HG03571 (cell line): ENCODE measurements around the gene PPP6R3.

Experiments
- ATAC-seq: cut with Tn5 transposase; IDR thresholded peaks from one replicate; pipeline ENCODE4 v1.9.1; 2021; ENCODE audit not compliant: unreplicated experiment

Gene PPP6R3

DNA sequence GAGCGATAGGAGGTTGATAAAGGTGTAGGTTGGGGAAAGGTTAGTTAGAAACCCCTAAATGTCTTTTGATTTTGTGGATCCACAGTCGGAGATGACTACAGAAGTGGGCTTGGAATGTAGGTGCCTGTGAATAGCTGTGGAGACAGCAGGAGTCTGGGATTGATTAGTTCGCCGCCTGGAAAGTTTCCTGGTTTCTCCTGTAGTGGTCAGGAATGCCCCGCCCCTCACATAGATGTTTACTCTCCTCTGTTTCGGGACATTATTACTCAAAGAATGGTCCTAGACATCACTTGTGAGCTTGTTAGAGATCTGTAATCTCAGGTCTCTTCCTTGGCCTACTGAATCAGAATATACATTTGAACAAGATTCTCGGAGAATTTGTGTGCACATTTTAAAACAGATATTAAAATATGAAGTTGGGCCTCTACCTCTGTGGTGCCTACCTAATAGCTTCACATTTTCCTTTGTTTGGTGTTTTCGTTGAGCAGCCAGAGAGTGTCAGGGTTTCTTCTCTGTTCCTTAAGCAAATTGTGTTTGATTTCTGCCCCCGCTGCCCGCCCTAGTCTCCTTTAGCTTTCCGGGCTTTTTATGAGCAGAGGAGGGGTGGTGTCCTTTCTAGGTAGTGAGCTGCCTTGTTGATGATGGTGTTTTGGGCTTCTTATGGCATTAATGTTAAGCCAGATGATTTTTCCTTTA lies 89.4 kb downstream of the PPP6R3 start:
- no peak for ATAC-seq

- ATAC-seq, result no peak
Measured at GRCh38 chr11:68550485-68550817, 89.9 kb downstream of the PPP6R3 start.

DNA sequence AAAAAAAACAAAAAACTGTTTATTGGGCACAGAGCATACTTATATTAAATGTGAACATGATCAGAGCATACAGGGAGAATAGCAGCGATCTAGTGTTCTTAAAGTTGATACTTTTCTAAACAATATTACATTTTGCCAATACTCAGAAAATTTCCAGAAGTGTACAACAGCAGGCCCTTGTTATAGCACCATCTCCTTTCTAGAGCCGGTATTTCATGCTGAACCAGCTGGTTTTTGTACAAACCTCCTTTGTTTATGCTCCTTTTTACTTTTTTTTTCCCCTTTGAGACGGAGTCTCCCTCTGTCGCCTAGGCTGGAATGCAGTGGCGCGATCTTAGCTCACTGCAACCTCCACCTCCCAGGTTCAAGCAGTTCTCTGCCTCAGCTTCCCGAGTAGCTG lies 90.7 kb downstream of the PPP6R3 start:
- ATAC-seq, result no peak

GRCh38 chr11:68551777-68552176 lies 91.2 kb downstream of the PPP6R3 start:
- ATAC-seq, result no peak

DNA sequence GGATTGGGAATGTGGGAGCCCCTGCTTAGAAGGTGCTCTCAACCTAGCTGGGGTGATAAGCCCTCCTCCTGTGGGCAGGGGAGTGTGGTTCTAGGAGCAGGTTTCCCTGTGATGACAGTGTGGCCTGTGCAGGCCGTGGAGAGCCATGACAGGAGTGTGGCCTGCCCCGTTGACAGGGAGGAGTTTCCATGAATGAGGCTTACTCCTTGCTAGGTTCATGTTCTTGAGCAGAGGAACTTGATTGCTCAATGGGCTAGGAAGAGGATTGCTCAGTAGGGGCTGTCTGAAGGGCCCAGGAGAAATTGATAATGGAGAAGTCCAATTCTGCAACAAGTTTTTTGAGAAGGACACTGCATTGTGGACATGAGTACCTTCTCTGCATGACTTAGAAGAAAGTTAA lies 92.0 kb downstream of the PPP6R3 start:
- no peak for ATAC-seq

DNA sequence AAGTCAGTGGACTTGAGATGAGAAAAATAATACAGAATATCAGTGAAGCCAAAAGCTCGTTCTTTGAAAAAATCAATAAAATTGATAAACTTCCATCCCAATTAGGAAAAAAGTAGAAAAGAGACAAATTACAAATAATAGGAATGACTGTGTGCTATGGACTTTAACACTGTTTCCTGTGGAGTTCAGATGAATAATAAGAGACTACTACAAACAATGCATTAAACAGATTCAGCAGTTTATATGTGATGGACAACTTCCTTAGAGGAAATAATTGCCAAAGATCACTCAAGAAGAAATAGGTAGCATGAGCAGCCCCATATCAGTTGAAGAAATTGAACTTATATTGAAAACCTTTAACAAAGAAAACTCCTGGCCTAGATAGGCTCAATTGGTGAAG lies 99.7 kb downstream of the PPP6R3 start:
- ATAC-seq, result no peak

- ATAC-seq, result no peak
Measured at GRCh38 chr11:68563454-68563853, 102.9 kb downstream of the PPP6R3 start.

GRCh38 chr11:68564261-68564660 lies 103.7 kb downstream of the PPP6R3 start:
- no peak for ATAC-seq

- no peak for ATAC-seq
Measured at GRCh38 chr11:68565768-68566167, 105.2 kb downstream of the PPP6R3 start.

DNA sequence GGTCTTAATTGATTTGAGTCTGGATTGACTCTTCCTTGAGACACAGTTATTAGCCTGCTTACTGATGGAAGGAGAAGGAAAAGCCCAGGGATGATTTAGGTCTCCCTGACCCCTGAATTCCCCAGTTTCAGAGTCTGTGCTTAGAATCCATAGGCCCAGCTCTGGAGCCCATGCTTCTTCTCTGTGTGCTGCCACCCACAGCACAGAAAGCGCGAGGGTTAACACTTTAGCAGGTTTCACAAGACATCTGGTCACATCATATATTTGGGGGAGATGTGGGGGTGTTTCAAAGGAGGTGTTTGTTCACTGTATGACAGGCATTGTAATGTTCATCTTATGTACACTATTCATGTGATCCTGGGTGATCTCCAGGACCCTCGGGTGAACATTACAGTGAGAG lies 107.0 kb downstream of the PPP6R3 start:
- no peak for ATAC-seq

DNA sequence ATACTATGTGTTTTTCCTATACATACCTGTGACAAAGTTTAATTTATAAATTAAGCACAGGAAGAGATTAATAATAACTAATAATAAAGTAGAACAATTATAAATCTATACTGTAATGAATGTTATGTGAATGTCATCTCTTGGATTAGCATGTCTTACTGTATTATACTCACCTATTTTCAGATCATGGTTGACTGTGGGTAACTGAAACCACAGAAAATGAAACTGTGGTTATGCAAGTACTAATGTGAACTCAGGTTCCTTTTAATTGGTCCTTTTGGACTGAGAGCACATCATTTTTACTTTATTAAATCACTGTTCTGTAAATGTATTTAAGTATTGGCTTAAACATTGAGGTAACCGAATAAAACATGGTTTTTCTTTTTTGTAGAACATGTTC lies 108.8 kb downstream of the PPP6R3 start:
- ATAC-seq, result peak; percentile 59

DNA sequence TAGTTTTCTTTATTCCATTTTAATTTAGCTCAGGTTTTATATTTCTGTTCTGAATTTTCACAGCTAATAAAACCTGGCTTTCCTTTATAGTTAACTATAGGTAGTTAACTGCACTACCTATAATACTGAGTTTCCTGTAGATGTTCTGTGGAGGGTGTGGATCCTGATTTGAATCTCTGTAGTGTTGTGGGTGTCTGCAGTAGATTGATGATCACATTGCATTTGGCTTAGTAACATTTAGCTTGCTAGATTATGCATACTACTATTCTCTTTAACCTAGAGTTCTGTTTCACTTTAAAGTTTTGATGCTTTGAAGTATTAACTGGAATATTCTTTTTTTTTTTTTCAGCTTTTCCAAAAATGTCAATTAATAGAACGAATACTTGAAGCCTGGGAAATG lies 110.1 kb downstream of the PPP6R3 start:
- no peak for ATAC-seq

DNA sequence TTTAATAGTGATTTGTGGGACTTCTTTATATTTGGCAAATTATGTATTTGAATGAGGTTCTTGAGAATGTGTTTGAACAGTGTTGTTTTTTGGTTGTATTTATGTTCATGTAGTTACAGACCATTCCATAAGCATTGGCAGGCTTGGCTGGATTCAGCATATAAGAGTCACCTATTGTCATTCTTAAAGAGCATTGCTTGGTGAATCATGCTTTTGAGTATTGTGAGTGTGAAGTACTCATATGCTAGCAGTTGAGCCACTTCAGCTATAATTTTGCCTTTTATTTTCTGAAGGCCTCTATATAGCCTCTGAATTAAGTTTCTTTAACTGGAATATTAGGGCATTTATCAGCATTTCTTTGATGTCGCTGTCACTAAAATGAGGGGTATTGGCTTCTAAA lies 113.8 kb downstream of the PPP6R3 start:
- no peak for ATAC-seq

DNA sequence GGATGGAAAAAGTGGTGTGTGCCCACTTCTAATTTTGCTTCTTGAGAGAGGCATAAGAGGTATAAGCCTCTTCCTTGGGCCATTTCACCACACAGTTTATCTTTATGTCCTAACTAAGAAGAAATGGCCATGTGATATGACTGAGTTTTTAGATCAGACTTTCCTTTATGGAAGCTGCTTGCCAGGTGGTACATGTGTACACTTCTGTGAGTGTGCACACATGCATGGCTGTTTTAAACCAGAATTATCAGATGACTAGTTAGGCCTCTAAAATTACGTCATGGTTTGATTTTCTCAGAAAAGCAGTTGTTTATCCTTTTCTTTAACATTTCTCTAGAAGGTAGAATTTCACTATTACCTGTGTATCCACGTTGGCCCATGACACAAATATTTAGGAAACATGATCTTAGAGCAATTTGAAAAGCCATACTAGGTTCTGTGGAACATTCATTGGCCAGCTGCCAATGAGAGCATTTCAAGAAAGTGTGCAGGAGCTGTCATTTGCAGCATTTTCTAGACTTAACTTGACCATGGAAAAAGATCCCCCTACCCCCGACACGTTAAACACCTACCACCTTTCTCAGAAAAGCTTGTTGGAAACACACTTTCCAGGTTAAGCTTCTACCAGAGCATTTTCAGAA lies 114.6 kb downstream of the PPP6R3 start:
- no peak for ATAC-seq

DNA sequence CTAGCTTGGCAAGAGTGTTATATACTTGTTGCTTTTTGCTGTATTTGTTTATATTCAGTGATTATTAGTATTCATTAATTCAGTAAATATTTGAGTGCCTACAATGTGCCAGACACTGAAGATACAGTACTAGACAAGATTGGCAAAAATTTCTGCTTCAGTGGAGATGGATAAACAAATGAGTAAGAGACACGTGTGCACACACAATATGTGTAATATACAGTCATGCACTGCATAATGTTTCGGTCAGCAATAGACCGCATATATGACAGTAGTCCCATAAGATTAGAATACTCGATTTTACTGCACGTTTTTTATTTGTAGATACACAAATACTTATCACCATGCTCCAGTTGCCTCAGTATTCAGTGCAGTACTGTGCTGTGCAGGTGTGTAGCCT lies 118.9 kb downstream of the PPP6R3 start:
- ATAC-seq, result no peak

DNA sequence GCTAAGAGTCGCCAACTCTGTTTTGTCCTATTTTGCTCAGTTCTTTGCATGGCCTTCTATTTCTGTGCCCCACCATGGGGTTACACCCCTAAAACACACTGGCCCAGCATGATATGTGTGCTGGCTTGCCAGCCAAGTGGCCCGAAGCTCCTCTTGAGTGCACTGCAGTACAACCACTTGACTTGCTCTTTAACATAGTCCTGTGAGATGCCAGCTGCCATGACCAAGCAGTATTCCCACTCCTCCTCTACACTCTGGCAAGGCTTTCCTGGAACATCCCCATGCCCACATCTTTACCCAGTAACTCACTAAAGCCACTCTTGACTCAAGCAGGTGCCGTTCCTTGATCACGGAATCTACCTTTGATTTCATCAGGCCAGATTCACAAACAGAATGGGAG lies 120.9 kb downstream of the PPP6R3 start:
- ATAC-seq, result no peak

- no peak for ATAC-seq
Measured at GRCh38 chr11:68581901-68582300, 121.3 kb downstream of the PPP6R3 start.

GRCh38 chr11:68582416-68583040 lies 122.0 kb downstream of the PPP6R3 start:
- no peak for ATAC-seq

- ATAC-seq, result no peak
Measured at GRCh38 chr11:68583041-68583446, 122.5 kb downstream of the PPP6R3 start.

- no peak for ATAC-seq
Measured at GRCh38 chr11:68584097-68584496, 123.5 kb downstream of the PPP6R3 start.

DNA sequence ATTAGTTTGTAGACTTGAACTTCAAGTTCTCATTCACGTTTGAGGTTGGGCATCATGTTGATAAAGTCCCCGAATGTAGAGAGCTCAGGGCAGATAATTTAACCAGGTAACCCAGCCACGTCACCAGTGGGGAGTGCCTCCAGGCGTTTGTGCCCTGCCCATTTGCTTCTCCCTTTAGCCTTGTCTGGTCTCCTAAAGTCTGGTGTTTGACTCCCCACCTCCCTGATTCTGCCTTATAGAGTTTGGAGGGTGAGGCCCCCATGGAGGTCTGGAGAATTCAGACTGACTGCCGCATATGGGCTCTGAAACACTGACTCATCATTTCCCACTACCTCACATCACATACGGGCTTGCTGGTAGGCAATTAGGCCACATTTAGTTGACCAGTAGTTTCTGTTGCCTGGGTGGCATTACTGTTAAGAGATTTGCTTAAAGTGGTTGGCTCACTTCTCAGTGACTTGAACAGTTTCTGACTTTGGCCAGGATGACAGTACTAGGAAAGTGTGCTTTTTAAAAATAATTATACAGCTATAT lies 124.5 kb downstream of the PPP6R3 start:
- no peak for ATAC-seq

- ATAC-seq, result no peak
Measured at GRCh38 chr11:68589547-68590216, 129.1 kb downstream of the PPP6R3 start.
